ENCODE data around the gene AP1B1. TPM values are rescaled to one million over a fixed set of nuclear protein-coding genes. Genes with fewer than 3 reads are reported as not detected.

AP1B1 gene
- total RNA-seq, 2 experiments from 2014 or later = 70.2 to 71.4 TPM

GRCh38 chr22:29320546-29320945 is 67.8 kb downstream of the AP1B1 start:
- Mint-ChIP-seq H3K4me1 (peaks cover 2% of the 10 kb centered on the region), H3K27ac (no peak overlapping the region), H3K36me3 (ENCODE audit: low read depth) (no peaks in the 10 kb centered on the region), H3K27me3 (peaks cover 18% of the 10 kb centered on the region), H3K9me3 (no peaks in the 10 kb centered on the region), H3K4me3 (no peak overlapping the region)
- ChIA-PET CTCF (interaction anchor here (0.9 to 1.1 kb wide), 3 partner anchors 8 to 14 kb away, joined by 3 to 5 read pairs (median 4); partner anchors contain the start of gene GAS2L1), POLR2A (interaction anchor here (1.2 to 2.3 kb wide), 3 partner anchors 14 to 19 kb away, joined by 3 to 5 read pairs (median 4); partner anchors contain the start of gene GAS2L1)
- DNase-seq = no peak

- peaks cover 10% of the 10 kb centered on the region for H3K4me1 Mint-ChIP-seq
- POLR2A ChIA-PET = no interaction called here
- no peak overlapping the region for H3K4me3 Mint-ChIP-seq
- H3K36me3 Mint-ChIP-seq (ENCODE audit: low read depth) = peaks cover 4% of the 10 kb centered on the region
- peaks cover 26% of the 10 kb centered on the region for H3K27me3 Mint-ChIP-seq
- H3K27ac Mint-ChIP-seq = no peak overlapping the region
- H3K9me3 Mint-ChIP-seq = no peaks in the 10 kb centered on the region
- DNase-seq = no peak
- CTCF ChIA-PET = no interaction called here
Measured at GRCh38 chr22:29319072-29319471, 69.3 kb downstream of the AP1B1 start.

- no peak overlapping the region for H3K4me3 Mint-ChIP-seq
- peaks cover 37% of the 10 kb centered on the region for H3K27me3 Mint-ChIP-seq
- CTCF ChIA-PET = interaction anchor here (1.4 kb wide), 1 partner anchor 15 kb away, joined by 3 read pairs; no protein-coding TSS in a partner anchor
- peaks cover 21% of the 10 kb centered on the region for H3K4me1 Mint-ChIP-seq
- H3K9me3 Mint-ChIP-seq = no peaks in the 10 kb centered on the region
- H3K36me3 Mint-ChIP-seq (ENCODE audit: low read depth) = peaks cover 4% of the 10 kb centered on the region
- POLR2A ChIA-PET = interaction anchor here (1.0 to 2.0 kb wide), 3 partner anchors 8 to 15 kb away, joined by 3 to 7 read pairs (median 5); no protein-coding TSS in a partner anchor
- no peak for DNase-seq
- no peak overlapping the region for H3K27ac Mint-ChIP-seq
Measured at GRCh38 chr22:29317827-29318454, 70.4 kb downstream of the AP1B1 start.

- H3K9me3 Mint-ChIP-seq = no peaks in the 10 kb centered on the region
- H3K4me1 Mint-ChIP-seq = peaks cover 28% of the 10 kb centered on the region
- no peak overlapping the region for H3K27ac Mint-ChIP-seq
- H3K36me3 Mint-ChIP-seq (ENCODE audit: low read depth) = peaks cover 4% of the 10 kb centered on the region
- no peak for DNase-seq
- H3K4me3 Mint-ChIP-seq = peak overlapping the region; percentile 32
- peaks cover 46% of the 10 kb centered on the region for H3K27me3 Mint-ChIP-seq
- CTCF ChIA-PET = interaction anchor here (0.9 to 1.4 kb wide), 3 partner anchors 10 to 71 kb away, joined by 3 read pairs; no protein-coding TSS in a partner anchor
- POLR2A ChIA-PET = interaction anchor here (0.7 to 2.0 kb wide), 6 partner anchors 10 to 70 kb away, joined by 3 to 7 read pairs (median 4); partner anchors contain the start of genes EWSR1 and RHBDD3
Measured at GRCh38 chr22:29316141-29316828, 72.1 kb downstream of the AP1B1 start.

- no peak within 1 kb of the TSS for H3K27ac Mint-ChIP-seq
- H3K4me3 Mint-ChIP-seq = peak within 1 kb of the TSS; percentile 32
- H3K36me3 Mint-ChIP-seq (ENCODE audit: low read depth) = peaks cover 4% of the 10 kb centered on the region
- no peaks in the 10 kb centered on the region for H3K9me3 Mint-ChIP-seq
- ChIA-PET POLR2A (interaction anchor here (2.0 kb wide), 1 partner anchor 13 kb away, joined by 7 read pairs; no protein-coding TSS in a partner anchor), CTCF (no interaction called here)
- peaks cover 46% of the 10 kb centered on the region for H3K27me3 Mint-ChIP-seq
- peaks cover 36% of the 10 kb centered on the region for H3K4me1 Mint-ChIP-seq
- no peak for DNase-seq
Measured at GRCh38 chr22:29315286-29316140, 72.9 kb downstream of the AP1B1 start, which contains the start of gene RASL10A. RASL10A (minus strand) TSS chr22:29315697; CDS start chr22:29315246, 451 bp downstream.

- peaks cover 4% of the 10 kb centered on the region for H3K36me3 Mint-ChIP-seq (ENCODE audit: low read depth)
- CTCF ChIA-PET = interaction anchor here (0.6 to 1.6 kb wide), 2 partner anchors 8 to 308 kb away, joined by 6 to 7 read pairs; no protein-coding TSS in a partner anchor
- peak overlapping the region; percentile 13 for H3K4me3 Mint-ChIP-seq
- H3K27ac Mint-ChIP-seq = no peak overlapping the region
- peaks cover 46% of the 10 kb centered on the region for H3K27me3 Mint-ChIP-seq
- no peak for DNase-seq
- POLR2A ChIA-PET = interaction anchor here (1.0 to 1.5 kb wide), 2 partner anchors 9 kb away, joined by 3 read pairs; partner anchors contain the start of gene GAS2L1
- peaks cover 39% of the 10 kb centered on the region for H3K4me1 Mint-ChIP-seq
- no peaks in the 10 kb centered on the region for H3K9me3 Mint-ChIP-seq
Measured at GRCh38 chr22:29314537-29315285, 73.7 kb downstream of the AP1B1 start.

GRCh38 chr22:29313576-29314466 is 74.5 kb downstream of the AP1B1 start:
- ChIA-PET POLR2A (interaction anchor here (0.6 to 1.5 kb wide), 6 partner anchors 8 to 240 kb away, joined by 3 to 5 read pairs (median 3); partner anchors contain the start of genes GAS2L1 and THOC5), CTCF (interaction anchor here (0.6 to 1.8 kb wide), 6 partner anchors 7 to 44 kb away, joined by 3 to 7 read pairs (median 4); no protein-coding TSS in a partner anchor)
- Mint-ChIP-seq H3K27ac (no peak overlapping the region), H3K4me1 (peaks cover 48% of the 10 kb centered on the region), H3K4me3 (peak overlapping the region; percentile 13), H3K36me3 (ENCODE audit: low read depth) (peaks cover 4% of the 10 kb centered on the region), H3K27me3 (peaks cover 46% of the 10 kb centered on the region), H3K9me3 (no peaks in the 10 kb centered on the region)
- DNase-seq = no peak

- Mint-ChIP-seq H3K36me3 (ENCODE audit: low read depth) (peaks cover 7% of the 10 kb centered on the region), H3K27me3 (peaks cover 46% of the 10 kb centered on the region), H3K4me1 (peaks cover 55% of the 10 kb centered on the region), H3K27ac (no peak overlapping the region), H3K9me3 (no peaks in the 10 kb centered on the region), H3K4me3 (no peak overlapping the region)
- ChIA-PET POLR2A (interaction anchor here (0.6 to 1.5 kb wide), 6 partner anchors 10 to 291 kb away, joined by 3 to 5 read pairs (median 3); partner anchors contain the start of genes NF2 and THOC5), CTCF (interaction anchor here (0.6 to 1.8 kb wide), 8 partner anchors 8 to 44 kb away, joined by 3 to 7 read pairs (median 5); no protein-coding TSS in a partner anchor)
- peak; percentile 51 for DNase-seq
Measured at GRCh38 chr22:29313126-29313575, 75.2 kb downstream of the AP1B1 start.

- CTCF ChIA-PET = interaction anchor here (1.2 to 1.8 kb wide), 4 partner anchors 9 to 45 kb away, joined by 3 to 6 read pairs (median 5); no protein-coding TSS in a partner anchor
- POLR2A ChIA-PET = interaction anchor here (0.8 to 1.5 kb wide), 7 partner anchors 11 to 291 kb away, joined by 3 to 5 read pairs (median 3); partner anchors contain the start of genes NF2 and THOC5
- H3K36me3 Mint-ChIP-seq (ENCODE audit: low read depth) = peaks cover 9% of the 10 kb centered on the region
- peaks cover 62% of the 10 kb centered on the region for H3K4me1 Mint-ChIP-seq
- no peak for DNase-seq
- no peak overlapping the region for H3K27ac Mint-ChIP-seq
- H3K4me3 Mint-ChIP-seq = no peak overlapping the region
- no peaks in the 10 kb centered on the region for H3K9me3 Mint-ChIP-seq
- H3K27me3 Mint-ChIP-seq = peaks cover 44% of the 10 kb centered on the region
Measured at GRCh38 chr22:29312218-29313125, 75.9 kb downstream of the AP1B1 start.
